Measurements from ENCODE around the gene RAI1.
"Not testable (repeated sequence)": the region's sequence is repeated elsewhere in the genome, so short reads cannot be mapped to it uniquely, and the experiment has no call there.

RAI1 gene, protein sequence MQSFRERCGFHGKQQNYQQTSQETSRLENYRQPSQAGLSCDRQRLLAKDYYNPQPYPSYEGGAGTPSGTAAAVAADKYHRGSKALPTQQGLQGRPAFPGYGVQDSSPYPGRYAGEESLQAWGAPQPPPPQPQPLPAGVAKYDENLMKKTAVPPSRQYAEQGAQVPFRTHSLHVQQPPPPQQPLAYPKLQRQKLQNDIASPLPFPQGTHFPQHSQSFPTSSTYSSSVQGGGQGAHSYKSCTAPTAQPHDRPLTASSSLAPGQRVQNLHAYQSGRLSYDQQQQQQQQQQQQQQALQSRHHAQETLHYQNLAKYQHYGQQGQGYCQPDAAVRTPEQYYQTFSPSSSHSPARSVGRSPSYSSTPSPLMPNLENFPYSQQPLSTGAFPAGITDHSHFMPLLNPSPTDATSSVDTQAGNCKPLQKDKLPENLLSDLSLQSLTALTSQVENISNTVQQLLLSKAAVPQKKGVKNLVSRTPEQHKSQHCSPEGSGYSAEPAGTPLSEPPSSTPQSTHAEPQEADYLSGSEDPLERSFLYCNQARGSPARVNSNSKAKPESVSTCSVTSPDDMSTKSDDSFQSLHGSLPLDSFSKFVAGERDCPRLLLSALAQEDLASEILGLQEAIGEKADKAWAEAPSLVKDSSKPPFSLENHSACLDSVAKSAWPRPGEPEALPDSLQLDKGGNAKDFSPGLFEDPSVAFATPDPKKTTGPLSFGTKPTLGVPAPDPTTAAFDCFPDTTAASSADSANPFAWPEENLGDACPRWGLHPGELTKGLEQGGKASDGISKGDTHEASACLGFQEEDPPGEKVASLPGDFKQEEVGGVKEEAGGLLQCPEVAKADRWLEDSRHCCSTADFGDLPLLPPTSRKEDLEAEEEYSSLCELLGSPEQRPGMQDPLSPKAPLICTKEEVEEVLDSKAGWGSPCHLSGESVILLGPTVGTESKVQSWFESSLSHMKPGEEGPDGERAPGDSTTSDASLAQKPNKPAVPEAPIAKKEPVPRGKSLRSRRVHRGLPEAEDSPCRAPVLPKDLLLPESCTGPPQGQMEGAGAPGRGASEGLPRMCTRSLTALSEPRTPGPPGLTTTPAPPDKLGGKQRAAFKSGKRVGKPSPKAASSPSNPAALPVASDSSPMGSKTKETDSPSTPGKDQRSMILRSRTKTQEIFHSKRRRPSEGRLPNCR (N-terminal part only)

DNA sequence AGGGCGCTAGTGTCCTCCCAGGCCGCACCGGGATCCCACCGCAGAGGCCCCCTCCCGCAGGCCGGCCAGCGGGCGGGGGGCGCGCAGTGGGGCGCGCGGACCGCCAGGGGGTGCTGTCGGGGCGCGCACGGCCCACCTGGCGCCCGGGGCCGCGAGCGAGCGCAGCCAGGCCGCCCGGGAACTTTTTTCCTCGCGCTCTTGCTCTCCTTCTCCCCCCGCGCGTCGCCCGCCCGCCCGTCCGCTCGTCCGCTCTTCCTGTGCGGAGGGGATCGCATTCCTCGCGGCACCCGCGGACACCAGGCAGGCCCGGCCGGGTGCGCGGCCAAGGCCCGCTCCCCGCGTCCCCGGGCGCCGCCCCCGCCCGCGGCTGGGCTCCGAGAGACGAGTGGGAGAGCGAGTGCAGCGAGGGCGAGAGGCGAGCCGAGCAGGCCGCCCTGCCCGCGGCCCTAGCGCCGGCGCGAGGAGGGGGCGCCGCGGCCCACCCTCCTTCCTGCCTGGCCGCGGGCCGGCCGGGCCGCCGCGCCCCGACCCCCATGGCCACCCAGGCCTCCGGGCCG, at the start of gene RAI1:
Gene RAI1, plus strand, starts transcription at position 272 of the 557 bp plus-strand sequence. CDS start 111,491 bp downstream, outside the sequence.
- intact Hi-C loops (cut with DNase I; ENCODE audit: low total_unique reads), result loop anchor here (2.0 to 10.0 kb wide), 3 partner anchors 104 to 356 kb away; partner anchors contain the start of genes ATPAF2 and GID4
- TF ChIP-seq, protein P1, sequence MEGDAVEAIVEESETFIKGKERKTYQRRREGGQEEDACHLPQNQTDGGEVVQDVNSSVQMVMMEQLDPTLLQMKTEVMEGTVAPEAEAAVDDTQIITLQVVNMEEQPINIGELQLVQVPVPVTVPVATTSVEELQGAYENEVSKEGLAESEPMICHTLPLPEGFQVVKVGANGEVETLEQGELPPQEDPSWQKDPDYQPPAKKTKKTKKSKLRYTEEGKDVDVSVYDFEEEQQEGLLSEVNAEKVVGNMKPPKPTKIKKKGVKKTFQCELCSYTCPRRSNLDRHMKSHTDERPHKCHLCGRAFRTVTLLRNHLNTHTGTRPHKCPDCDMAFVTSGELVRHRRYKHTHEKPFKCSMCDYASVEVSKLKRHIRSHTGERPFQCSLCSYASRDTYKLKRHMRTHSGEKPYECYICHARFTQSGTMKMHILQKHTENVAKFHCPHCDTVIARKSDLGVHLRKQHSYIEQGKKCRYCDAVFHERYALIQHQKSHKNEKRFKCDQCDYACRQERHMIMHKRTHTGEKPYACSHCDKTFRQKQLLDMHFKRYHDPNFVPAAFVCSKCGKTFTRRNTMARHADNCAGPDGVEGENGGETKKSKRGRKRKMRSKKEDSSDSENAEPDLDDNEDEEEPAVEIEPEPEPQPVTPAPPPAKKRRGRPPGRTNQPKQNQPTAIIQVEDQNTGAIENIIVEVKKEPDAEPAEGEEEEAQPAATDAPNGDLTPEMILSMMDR (IDR thresholded peaks at IDR 0.05), result peak; percentile 61 to 99
- DNase-seq, result peak; percentile 59 to 85

DNA sequence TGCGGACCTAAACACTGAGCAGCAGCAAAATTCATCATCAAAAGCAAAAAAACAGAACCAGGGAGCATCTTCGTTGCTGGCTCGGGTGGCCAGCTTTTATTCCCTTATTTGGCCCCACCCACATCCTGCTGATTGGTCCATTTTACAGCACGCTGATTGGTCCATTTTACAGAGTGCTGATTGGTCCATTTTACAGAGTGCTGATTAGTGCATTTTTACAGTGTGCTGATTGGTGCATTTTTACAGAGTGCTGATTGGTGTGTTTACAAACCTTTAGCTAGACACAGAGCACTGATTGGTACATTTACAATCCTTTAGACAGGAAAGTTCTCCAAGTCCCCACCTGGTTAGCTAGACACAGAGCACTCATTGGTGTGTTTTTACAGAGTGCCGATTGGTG, 48.6 kb upstream of the RAI1 start:
- H3K9me3 ChIP-seq; DNase-seq; H3K4me3 ChIP-seq; H3K36me3 ChIP-seq; H3K27ac ChIP-seq; H3K4me1 ChIP-seq; intact Hi-C loops (cut with DNase I; ENCODE audit: low total_unique reads): not testable (repeated sequence)
- H3K27me3 ChIP-seq, result peaks cover 0 to 20% of the 10 kb centered on the region in 2 donors

More for the DNA sequence above, at the start of gene RAI1:
- peak within 1 kb of the TSS; percentile 82 to 95 for H3K27ac ChIP-seq
- H3K4me3 ChIP-seq, result peak within 1 kb of the TSS; percentile 67 to 79
- peaks cover 5 to 35% (median 24%) of the 10 kb centered on the region in 4 donors for H3K4me1 ChIP-seq
- no peaks in the 10 kb centered on the region for H3K27me3 ChIP-seq
- no peaks in the 10 kb centered on the region for H3K36me3 ChIP-seq
- no peaks in the 10 kb centered on the region for H3K9me3 ChIP-seq

DNA sequence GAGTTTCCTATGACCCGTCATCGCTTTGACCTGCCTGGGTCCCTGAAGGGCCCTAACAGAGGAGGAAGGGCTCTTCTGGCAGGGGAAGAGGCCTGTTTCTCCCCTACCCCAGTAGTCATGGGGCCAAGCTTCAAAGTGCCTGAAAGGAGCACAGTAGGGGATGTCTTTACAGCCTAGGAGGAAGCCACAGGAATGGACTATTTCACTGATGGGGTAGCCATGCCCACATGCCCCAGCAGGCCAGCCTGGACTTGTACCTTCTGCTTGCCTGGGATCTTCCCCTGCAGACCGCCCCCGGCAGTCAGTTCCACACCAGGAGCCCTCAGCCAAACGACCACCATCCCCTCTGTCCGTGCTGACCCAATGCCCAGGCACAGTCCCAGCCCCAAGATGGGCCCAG, 47.9 kb upstream of the RAI1 start:
- intact Hi-C loops (cut with DNase I; ENCODE audit: low total_unique reads), result no loop called here
- Histone ChIP-seq H3K4me1 (no peaks in the 10 kb centered on the region), H3K4me3 (no peak overlapping the region), H3K27me3 (peaks cover 0 to 19% of the 10 kb centered on the region in 2 donors), H3K36me3 (no peaks in the 10 kb centered on the region), H3K27ac (no peak overlapping the region), H3K9me3 (no peaks in the 10 kb centered on the region)
- DNase-seq, result no peak
- TF ChIP-seq, protein P1 (IDR thresholded peaks at IDR 0.05), result no peak

DNA sequence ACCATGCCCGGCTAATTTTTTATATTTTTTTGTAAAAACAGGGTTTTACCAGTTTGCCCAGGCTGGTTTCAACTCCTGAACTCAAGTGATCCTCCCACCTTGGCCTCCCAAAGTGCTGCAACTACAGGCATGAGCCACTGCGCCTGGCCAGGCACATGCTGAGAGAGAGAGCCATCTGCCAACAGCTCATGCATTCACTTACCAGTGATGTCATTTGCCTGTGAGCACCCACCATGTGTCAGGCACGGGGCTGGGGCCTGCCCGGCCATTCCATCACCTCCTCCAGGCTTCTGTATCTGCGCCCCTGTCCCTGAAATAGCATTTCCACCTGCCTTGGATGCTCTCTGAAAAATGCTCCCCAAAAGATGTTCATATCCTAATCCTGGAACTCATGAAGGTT, 46.1 kb upstream of the RAI1 start:
- DNase-seq, result no peak
- Histone ChIP-seq H3K4me3 (no peak overlapping the region), H3K27me3 (peaks cover 0 to 25% of the 10 kb centered on the region in 2 donors), H3K9me3 (no peaks in the 10 kb centered on the region), H3K36me3 (no peaks in the 10 kb centered on the region), H3K27ac (no peak overlapping the region), H3K4me1 (no peaks in the 10 kb centered on the region)
- TF ChIP-seq, protein P1 (IDR thresholded peaks at IDR 0.05), result no peak
- intact Hi-C loops (cut with DNase I; ENCODE audit: low total_unique reads), result no loop called here

DNA sequence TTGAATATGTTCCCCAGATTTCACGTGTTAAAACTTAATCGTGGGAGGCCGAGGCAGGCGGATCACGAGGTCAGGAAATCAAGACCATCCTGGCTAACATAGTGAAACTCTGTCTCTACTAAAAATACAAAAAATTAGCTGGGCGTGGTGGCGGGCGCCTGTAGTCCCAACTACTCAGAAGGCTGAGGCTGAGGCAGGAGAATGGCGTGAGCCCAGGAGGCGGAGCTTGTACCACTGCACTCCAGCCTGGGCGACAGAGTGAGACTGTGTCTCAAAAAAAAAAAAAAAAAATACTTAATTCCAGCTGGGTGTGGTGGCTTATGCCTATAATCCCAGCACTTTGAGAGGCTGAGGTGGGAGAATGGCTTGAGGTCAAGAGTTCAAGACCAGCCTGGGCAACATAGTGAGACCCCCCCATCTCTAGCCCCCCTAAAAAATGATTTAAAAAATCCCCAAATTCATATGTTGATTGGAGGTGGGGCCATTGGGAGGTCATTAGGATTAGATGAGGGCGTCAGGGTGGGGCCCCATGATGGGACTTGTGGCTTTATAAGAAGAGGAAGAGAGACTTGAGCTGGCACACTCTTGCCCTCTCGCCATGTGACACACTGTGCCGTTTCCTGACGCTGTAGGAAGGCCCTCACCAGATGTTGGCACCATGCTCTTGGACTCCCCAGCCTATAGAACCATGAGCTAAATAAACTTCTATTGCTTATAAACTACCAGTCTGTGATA, 45.6 kb upstream of the RAI1 start:
- H3K27ac ChIP-seq; H3K4me3 ChIP-seq; H3K36me3 ChIP-seq; H3K4me1 ChIP-seq; intact Hi-C loops (cut with DNase I; ENCODE audit: low total_unique reads); H3K9me3 ChIP-seq; DNase-seq: not testable (repeated sequence)
- peaks cover 0 to 25% of the 10 kb centered on the region in 2 donors for H3K27me3 ChIP-seq

All from tibial artery (tissue), 4 donors.